ENCODE results near the gene ARAP1.

DNA sequence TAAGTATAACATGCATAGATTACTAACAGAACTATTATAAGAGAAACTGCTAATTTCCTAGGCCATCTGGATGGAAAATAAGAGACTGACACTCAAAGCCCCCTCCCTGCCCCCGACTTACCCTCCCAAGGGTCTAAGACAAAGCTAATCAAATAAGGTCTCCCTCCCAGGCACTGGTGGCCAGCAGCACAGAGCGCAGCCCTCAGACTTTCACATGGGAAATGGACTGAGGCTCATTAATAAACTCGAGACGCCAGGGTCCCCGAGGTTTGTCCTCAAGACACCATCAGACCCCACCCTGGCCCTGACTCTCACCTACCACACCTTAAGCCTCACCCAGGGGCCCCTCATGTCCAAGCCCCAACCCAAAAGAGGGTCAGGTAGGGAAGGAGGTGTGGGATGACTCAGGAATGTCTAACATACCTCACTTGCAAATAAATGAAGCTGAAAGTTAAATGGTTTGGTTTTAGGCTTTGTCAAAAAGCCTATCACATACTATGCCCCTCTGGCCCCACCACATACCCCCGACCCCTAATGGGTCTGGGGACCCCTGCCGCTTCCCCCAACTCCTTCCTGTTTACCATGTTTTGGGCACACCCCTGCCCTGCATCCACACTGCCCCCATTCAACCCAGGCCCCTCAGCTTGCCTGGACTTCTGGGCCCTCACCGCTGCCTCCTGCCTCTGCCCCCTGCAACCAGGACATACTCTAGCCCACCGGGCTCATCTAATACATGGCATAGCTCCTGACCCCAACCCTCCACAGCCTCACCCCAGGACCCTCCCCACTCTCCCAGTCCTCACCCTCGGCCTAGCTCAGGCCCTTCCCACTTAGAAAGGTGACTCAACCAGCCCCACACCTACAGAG, 11.4 kb downstream of the ARAP1 start:
- TF ChIP-seq, protein P1, sequence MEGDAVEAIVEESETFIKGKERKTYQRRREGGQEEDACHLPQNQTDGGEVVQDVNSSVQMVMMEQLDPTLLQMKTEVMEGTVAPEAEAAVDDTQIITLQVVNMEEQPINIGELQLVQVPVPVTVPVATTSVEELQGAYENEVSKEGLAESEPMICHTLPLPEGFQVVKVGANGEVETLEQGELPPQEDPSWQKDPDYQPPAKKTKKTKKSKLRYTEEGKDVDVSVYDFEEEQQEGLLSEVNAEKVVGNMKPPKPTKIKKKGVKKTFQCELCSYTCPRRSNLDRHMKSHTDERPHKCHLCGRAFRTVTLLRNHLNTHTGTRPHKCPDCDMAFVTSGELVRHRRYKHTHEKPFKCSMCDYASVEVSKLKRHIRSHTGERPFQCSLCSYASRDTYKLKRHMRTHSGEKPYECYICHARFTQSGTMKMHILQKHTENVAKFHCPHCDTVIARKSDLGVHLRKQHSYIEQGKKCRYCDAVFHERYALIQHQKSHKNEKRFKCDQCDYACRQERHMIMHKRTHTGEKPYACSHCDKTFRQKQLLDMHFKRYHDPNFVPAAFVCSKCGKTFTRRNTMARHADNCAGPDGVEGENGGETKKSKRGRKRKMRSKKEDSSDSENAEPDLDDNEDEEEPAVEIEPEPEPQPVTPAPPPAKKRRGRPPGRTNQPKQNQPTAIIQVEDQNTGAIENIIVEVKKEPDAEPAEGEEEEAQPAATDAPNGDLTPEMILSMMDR (IDR thresholded peaks at IDR 0.05), result no peak
- TF ChIP-seq EZH2 (IDR thresholded peaks at IDR 0.05), result no peak
